GM12801 (cell line): ENCODE data around the gene NDUFB10.

Experiments used
- CTCF ChIP-seq: IDR thresholded peaks from one replicate; pipeline ENCODE4 v1.5.1; 2011; ENCODE audit warnings: control low read depth; ENCODE audit not compliant: insufficient read length; ENCODE audit errors: extremely low read depth

The NDUFB10 gene

GRCh38 chr16:1946495-1947368 is 12.6 kb upstream of the NDUFB10 start:
- TF ChIP-seq CTCF = no peak

- no peak for TF ChIP-seq CTCF
Observed at GRCh38 chr16:1947369-1947670, 12.0 kb upstream of the NDUFB10 start.

- TF ChIP-seq CTCF = no peak
Observed at GRCh38 chr16:1949507-1949906, 9.8 kb upstream of the NDUFB10 start.

- no peak for TF ChIP-seq CTCF
Observed at GRCh38 chr16:1950047-1950446, 9.3 kb upstream of the NDUFB10 start.

GRCh38 chr16:1950559-1950958 is 8.8 kb upstream of the NDUFB10 start:
- no peak for TF ChIP-seq CTCF

GRCh38 chr16:1953734-1954133 is 5.6 kb upstream of the NDUFB10 start:
- TF ChIP-seq CTCF = no peak

GRCh38 chr16:1958715-1959268 is 546 bp upstream of the NDUFB10 start:
- TF ChIP-seq CTCF = no peak
